HG02642 (cell line): ENCODE results near the gene BOD1L1.
A peak's percentile ranks its signal among the peaks of the same experiment; 100 is the strongest.
"Not testable (repeated sequence)": the region's sequence is repeated elsewhere in the genome, so short reads cannot be mapped to it uniquely, and the experiment has no call there.

Experiments used
- ATAC-seq: cut with Tn5 transposase; IDR thresholded peaks from one replicate; pipeline ENCODE4 v1.9.1; 2021; ENCODE audit warnings: mild to moderate bottlenecking; ENCODE audit not compliant: unreplicated experiment, poor library complexity

BOD1L1 gene

DNA sequence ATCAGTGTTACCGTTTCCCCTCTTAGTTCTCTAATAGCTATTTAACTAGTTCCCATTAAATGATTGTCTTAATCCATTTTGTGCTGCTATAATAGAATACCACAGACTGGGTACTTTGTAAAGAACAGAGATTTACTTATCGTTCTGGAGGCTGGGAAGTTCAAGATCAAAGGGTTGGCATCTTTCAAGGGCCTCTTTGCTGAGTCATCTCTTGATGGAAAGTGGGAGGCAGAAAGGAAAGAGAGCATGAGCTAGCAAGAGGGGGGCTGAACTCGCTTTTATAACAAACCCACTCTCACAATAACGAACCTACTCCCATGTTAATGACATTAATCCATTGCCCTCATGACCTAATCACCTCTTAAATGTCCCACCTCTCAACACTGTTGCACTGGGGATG is 65.9 kb downstream of the BOD1L1 start:
- no peak for ATAC-seq

GRCh38 chr4:13560111-13560510 is 67.4 kb downstream of the BOD1L1 start:
- ATAC-seq: not testable (repeated sequence)

- no peak for ATAC-seq
Measured at GRCh38 chr4:13559413-13559812, 68.1 kb downstream of the BOD1L1 start.

DNA sequence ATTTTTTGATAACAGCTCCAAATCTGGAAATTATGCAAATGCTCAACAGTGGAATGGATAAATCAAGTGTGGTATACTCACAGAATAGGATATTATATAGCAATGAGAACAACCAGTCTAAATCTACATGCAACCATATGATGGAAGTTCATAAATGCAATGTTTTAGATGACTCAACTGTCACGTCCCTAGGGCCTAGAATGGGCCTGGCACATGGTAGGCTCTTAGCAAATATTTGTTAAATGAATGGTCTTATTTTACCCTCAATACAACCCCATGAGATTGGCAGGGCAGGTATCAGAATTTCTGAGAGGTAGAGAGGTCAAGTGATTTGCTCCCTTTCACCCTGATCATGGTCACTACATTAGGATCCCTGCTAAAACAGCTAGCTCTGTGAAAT is 68.6 kb downstream of the BOD1L1 start:
- ATAC-seq: no peak

- ATAC-seq: no peak
Measured at GRCh38 chr4:13555325-13555724, 72.2 kb downstream of the BOD1L1 start.

DNA sequence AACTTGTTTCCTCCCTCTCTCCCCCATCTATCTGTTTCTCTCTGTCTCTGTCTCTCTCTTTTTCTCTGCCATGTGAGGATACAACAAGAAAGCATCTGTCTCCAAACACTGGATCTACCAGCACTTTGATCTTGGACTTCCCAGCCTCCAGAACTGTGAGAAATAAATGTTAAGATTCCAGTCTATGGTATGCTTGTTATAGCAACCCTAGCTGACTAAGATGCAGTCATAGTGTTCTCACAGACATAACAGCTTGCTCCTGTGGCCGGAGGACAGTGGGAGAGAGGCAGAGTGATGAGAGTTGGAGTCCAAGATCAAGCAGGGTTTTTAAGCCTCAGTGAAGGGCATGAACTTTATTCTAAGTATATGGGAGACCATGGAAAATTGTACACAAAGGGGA is 74.4 kb downstream of the BOD1L1 start:
- ATAC-seq: no peak

DNA sequence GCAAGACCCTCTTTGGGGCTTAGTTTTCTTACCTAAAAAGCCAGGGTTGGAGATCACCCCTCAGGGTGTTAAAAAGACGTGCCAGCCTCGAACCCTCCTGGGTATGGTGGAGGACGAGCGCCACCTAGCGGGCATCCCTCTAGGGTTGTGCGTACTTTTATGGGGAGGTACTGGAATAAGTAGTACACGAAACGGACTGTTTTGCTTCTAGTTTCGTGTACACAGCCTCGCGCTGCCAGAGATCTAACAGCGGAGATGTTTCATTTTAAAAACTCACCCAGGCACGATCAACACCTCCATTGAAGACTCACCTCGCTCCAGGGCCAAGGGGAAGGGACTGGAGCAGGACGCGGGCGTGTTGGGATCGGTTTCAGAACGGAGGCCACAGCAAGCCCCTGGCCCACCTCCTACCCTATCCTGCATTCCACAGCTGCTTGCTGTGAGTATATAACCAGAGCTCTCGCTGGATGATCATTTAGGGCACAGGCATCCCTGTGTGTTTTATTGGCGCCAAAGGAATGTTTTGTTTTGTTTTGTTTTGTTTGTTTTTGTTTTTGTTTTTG is 78.5 kb downstream of the BOD1L1 start:
- ATAC-seq: peak; percentile 72

GRCh38 chr4:13548059-13548983 is 79.2 kb downstream of the BOD1L1 start:
- no peak for ATAC-seq

DNA sequence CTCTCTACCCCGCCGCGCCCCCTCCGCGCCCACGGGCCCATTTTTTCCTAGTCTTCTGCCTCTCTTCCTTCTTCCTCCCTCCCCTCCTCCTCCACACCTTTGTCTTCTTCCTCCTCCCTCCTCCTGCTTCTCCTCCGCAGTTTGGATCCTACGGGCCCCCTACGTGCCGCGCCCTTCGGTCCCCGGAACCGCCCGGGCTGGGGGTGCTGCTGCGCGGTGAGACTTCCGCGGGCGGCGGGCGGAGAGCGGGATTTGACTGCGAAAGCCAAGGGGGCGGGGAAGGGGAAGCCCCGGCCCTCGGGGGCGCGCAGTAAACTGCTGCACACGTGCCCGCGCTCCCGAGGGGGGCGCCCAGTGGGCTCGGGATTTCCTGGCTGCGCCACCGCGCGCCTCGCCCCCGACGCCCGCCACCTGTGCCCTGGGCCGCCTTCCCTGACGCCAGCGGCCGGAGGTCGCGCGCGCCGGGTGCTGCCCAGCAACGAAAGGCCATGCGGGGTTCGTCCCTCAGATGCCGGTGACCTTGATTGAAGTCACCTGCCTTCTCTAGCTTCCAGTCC is 80.0 kb downstream of the BOD1L1 start:
- no peak for ATAC-seq

- no peak for ATAC-seq
Measured at GRCh38 chr4:13546941-13547484, 80.5 kb downstream of the BOD1L1 start.

GRCh38 chr4:13546142-13546940 is 81.2 kb downstream of the BOD1L1 start:
- no peak for ATAC-seq

GRCh38 chr4:13545394-13545808 is 82.1 kb downstream of the BOD1L1 start:
- no peak for ATAC-seq

GRCh38 chr4:13544606-13545393 is 82.7 kb downstream of the BOD1L1 start:
- peak; percentile 66 for ATAC-seq

DNA sequence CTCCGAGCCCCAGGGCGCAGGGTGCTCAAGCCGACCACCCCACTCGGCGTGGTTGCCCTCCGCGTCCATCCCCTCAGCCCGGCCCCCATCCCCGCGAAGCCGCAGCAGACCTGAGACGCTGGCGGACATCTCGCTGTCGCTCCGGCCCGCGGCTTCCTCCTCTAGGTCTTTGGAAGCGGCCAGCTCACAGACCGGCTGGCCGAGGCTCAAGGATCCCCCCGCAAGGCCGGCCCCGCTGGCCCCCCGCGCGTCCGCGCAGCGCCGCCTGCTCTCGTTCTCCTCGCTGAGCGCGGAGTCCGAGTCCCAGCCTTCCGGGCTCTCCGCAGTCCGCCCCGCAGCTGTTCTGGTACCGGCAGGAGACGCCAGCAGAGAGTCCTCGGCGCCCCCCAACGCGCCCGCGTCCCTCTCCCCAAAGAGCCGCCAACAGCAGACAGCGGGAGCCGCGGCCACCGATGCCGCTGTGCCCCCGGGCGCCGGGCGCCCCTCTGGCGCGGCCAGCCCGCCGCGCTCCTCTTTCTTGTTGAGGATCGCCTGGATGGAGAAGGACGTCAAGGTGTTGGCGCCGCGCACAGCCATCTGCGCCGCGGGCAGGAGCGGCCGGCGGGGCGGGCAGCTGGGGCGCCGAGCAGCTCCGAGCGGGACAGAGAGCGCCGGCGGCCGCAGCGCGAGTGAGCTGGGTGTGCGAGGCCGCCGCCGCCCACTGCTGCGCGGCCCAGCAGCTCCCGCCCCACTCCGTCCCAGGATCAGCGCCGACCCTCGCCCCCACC is 83.5 kb downstream of the BOD1L1 start, which contains the start of gene NKX3-2:
Gene NKX3-2 (minus strand): TSS at position 670 of the 767 bp plus-strand sequence. CDS start 94 bp downstream, at position 576.
- ATAC-seq: no peak

DNA sequence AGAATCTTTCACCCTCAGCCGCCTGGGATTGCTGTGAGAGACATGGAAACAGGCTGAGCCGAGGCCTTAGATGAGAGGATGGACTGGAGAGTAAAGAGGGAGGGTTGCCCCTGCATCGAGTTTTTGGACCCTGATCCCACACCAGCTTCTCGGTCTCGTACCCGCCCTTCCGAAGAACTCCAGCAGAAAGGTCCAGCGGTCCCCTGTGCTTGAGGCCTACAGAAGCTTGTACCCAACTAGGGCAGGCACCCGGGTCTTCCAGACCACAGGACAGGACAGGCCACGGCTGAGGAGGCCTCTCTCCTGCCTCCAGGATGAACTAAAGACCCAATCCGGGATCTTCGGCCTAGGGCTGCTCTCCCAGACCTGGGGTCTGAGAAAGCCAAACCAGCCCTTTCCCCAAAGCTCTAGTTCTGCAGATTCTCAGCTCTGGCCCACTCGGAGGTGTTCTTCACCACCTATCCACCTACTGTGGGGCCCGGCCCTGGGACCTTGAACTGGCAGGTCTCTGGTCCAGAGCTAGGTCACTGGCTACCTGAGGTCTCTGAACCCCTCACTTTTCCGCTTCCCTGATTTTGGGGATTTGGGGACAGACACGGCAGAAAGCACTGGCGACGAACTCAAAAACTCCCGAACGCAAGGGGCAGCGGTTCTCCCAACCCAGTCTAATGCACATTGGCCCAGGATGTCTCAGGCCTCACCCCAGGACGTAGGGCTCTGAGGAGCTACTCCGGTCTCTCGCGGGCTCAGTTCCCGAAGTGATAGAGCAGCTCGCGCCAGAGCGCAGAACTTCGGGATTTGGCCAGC is 84.3 kb downstream of the BOD1L1 start:
- no peak for ATAC-seq

GRCh38 chr4:13542577-13543031 is 84.9 kb downstream of the BOD1L1 start:
- no peak for ATAC-seq

GRCh38 chr4:13541720-13542576 is 85.6 kb downstream of the BOD1L1 start:
- no peak for ATAC-seq
